ENCODE data around the gene TRIP13. TPM values are rescaled to one million over a fixed set of nuclear protein-coding genes. Genes with fewer than 3 reads are reported as not detected.

TRIP13 gene
- total and polyA plus RNA-seq, 9 of the 15 experiments (the other 6 are each of a cell fraction or from before 2014, with no cell fraction given) = 24.1 to 116 (median 53.2) TPM

DNA sequence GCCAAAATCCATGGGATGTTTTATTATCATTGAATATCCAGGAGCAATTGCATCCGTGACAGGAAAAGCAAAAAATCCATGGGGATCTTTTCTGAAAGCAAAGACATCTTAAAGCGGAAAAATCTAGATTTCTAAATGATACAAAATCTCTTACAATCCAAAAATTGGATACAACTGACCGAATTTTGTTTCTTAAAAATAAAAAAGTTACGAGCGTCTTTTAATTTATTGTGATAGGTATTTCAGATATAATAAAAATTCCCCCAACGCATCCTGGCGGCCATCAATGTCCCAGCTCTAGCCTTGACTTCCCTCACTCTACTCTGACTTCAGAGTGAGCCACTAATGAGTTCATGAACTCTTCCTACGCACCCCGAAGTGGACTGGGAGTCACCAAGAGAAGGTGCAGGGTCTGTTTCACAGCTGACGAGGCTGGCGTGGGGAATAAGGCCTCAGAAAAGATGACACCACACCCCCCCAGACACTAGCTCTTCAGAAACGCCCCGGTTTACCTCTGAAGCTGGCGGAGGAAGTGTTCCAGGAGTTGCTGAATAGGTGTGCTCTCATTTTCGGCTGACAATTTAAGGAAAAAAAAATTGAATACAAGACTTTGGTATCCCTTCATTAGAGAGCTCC lies 3.5 kb upstream of the TRIP13 start:
- peaks cover 19 to 42% of the 10 kb centered on the region in 2 experiments; a peak in 4 of 5 replicates for H3K4me1 ChIP-seq (replicated peaks in 1 of 2; ENCODE audit: control insufficient read depth in 2 of 2, insufficient read depth in 2 of 2, low read length in 2 of 2)
- H3K4me3 ChIP-seq = no peak overlapping the region
- no peaks in the 10 kb centered on the region for H3K9me1 ChIP-seq (ENCODE audit: control insufficient read depth, insufficient read depth, low read length)
- in situ Hi-C loops (cut with MboI) = no loop called here
- ChIA-PET POLR2A (interaction anchor here (0.7 kb wide), 1 partner anchor 416 kb away, joined by 3 read pairs; no protein-coding TSS in a partner anchor), CTCF (ENCODE audit: low intra/inter-chr PET ratio) (no interaction called here)
- BruUV-seq (replicated peaks) = no TSS peak
- TF ChIP-seq ZNF507 (tag; conservative IDR thresholded peaks at IDR 0.05) (no peak), ETS2 (tag; IDR thresholded peaks at IDR 0.05; ENCODE audit: borderline replicate concordance, poor library complexity, severe bottlenecking) (no peak), ZNF408 (CRISPR knock-in tag; IDR thresholded peaks at IDR 0.05; ENCODE audit: low read depth) (peak; percentile 59; the same call in 1 of the 2 replicates), RBFOX2 (IDR thresholded peaks at IDR 0.05; ENCODE audit: low read depth, low read length) (0 out of 2 replicates have a peak, but pooled peaks have one; percentile 1), GABPB2 (CRISPR knock-in tag; conservative IDR thresholded peaks at IDR 0.05) (0 out of 2 replicates have a peak, but pooled peaks have one; percentile 63), SLC30A9 (CRISPR knock-in tag; IDR thresholded peaks at IDR 0.05) (0 out of 2 replicates have a peak, but pooled peaks have one; percentile 47), ZBTB11 (CRISPR knock-in tag; IDR thresholded peaks at IDR 0.05) (peak in 1 of 3 experiments; percentile 34; a peak in 1 of 6 replicates), ZNF707 (CRISPR knock-in tag; conservative IDR thresholded peaks at IDR 0.05) (peak; percentile 51; the same call in 1 of the 2 replicates)
- TF ChIP-seq, protein P1, sequence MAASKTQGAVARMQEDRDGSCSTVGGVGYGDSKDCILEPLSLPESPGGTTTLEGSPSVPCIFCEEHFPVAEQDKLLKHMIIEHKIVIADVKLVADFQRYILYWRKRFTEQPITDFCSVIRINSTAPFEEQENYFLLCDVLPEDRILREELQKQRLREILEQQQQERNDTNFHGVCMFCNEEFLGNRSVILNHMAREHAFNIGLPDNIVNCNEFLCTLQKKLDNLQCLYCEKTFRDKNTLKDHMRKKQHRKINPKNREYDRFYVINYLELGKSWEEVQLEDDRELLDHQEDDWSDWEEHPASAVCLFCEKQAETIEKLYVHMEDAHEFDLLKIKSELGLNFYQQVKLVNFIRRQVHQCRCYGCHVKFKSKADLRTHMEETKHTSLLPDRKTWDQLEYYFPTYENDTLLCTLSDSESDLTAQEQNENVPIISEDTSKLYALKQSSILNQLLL (CRISPR knock-in tag; IDR thresholded peaks at IDR 0.05; ENCODE audit: borderline replicate concordance) = peak; percentile 84; the same call in 1 of the 2 replicates
- H3K9me3 ChIP-seq (replicated peaks; ENCODE audit: control insufficient read depth, insufficient read depth, low read depth, low read length) = no peaks in the 10 kb centered on the region
- DNase-seq (ENCODE audit: extremely low read depth in 1 of 4, low spot score in 3 of 4) (no peak), FAIRE-seq (no peak), ATAC-seq (no peak)
- no peak overlapping the region for H3K27ac ChIP-seq (ENCODE audit: extremely low read depth, low read depth, low read length)
- H4K20me1 ChIP-seq (replicated peaks; ENCODE audit: control insufficient read depth, insufficient read depth, low read length) = peaks cover 14% of the 10 kb centered on the region; the same call in 1 of the 2 replicates
- H3K36me3 ChIP-seq (ENCODE audit: control insufficient read depth, insufficient read depth, low read length) = peaks cover 82% of the 10 kb centered on the region
- intact Hi-C loops (cut with micrococcal nuclease) = no loop called here
- no peak overlapping the region for H3K4me2 ChIP-seq (ENCODE audit: insufficient read depth, low read length)
- peaks cover 100% of the 10 kb centered on the region for H3K79me2 ChIP-seq (ENCODE audit: control insufficient read depth, insufficient read depth, low read length)
- no peaks in the 10 kb centered on the region for H3K27me3 ChIP-seq (ENCODE audit: control insufficient read depth in 2 of 2, insufficient read depth in 2 of 2, low read length in 2 of 2)
- WGBS (ENCODE audit: insufficient coverage, low coverage, missing lambda C conversion rate) = over 99% methylated on average over 15 of the region's 15 CpGs
- no peak overlapping the region for H3K9ac ChIP-seq (ENCODE audit: insufficient read depth in 1 of 2, low read depth in 2 of 2, low read length in 2 of 2)
- H2AFZ ChIP-seq (ENCODE audit: low read depth, low read length) = no peak overlapping the region

Measured in K562 (cell line).